ENCODE measurements around the gene EVA1A.

- TF ChIP-seq CTCF (IDR thresholded peaks at IDR 0.05; ENCODE audit: borderline replicate concordance, extremely low read depth, low read length, poor library complexity, severe bottlenecking) (no peak), EZH2 (IDR thresholded peaks at IDR 0.05; ENCODE audit: borderline replicate concordance, low read depth, low read length, severe bottlenecking) (no peak)
Measured at GRCh38 chr2:75513616-75514170, 47.0 kb downstream of the EVA1A start.
